GM18907 (cell line): ENCODE data around the gene AARSD1.
A peak's percentile ranks its signal among the peaks of the same experiment; 100 is the strongest.
"Not testable (repeated sequence)": the region's sequence is repeated elsewhere in the genome, so short reads cannot be mapped to it uniquely, and the experiment has no call there.

Source experiments
- ATAC-seq: cut with Tn5 transposase; IDR thresholded peaks from one replicate; pipeline ENCODE4 v1.9.1; 2021; ENCODE audit warnings: mild to moderate bottlenecking, moderate library complexity; ENCODE audit not compliant: unreplicated experiment

AARSD1 gene

DNA sequence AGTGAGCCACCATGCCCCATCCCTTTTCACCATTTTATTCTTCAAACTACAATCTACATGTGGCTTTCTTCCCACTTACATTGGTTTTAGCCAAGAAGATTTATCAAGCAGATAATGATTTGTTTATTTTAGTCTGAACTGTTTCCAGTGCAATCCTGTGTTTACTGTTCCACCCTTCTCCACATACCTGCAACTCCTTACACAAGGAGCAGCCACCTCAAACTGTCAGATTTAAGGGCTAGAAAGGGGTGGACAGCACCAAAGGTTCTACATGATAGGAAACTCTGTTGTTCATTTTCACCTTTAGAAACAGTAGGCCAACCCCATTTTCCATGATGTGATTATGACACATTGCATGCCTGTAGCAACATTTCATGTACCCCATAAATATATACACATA lies 18.0 kb upstream of the AARSD1 start:
- no peak for ATAC-seq

DNA sequence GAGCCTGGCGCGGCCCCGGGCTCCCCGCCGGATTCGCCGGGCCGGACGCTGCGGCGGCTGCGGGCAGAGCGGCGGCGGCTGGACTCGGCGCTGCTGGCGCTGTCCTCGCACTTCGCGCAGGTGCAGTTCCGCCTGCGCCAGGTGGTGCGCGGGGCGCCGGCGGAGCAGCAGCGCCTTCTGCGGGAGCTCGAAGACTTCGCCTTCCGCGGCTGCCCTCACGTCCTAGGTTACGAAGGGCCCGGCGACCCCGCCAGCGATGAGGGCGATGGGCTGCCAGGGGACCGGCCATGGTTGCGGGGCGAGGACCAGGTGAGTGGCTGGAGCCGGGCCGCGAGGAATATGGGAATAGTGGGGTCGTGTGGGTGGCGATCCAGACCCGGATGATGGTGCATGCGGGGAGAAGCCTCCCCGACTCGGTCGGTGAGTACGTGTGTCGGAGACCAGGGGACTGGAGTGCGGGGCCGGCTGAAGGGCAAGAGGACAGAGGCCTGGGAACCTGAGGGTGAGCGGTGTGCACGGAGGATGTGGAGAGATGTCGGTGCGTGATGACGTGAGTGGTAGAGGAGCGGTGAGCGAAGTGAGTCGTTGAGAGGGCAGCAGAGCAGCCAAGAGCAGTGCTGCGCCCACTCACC lies 16.6 kb upstream of the AARSD1 start:
- ATAC-seq = peak; percentile 46

DNA sequence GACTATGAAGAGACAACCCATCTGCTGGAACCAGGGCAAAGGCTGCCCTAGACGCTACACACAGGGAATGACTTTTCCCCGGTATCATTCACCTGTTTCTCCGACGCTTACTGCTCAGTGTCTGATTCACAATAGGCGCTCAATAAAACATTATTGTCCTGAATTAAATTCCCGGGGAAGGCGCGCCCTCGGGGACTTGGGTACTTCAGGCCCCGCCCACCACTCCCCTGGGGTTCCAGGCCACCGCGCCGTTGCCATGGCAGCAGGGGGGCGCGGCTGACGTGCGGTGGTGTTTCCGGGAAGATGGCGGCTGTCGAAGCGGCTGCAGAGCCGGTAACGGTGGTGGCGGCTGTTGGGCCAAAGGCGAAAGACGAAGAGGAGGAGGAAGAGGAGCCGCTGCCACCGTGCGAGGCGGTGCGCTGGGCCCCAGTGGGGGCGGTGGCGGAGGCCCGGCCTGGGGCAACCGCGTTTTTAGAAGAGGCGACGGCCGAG lies 16.1 kb upstream of the AARSD1 start, which contains the start of gene RUNDC1:
Gene RUNDC1, plus strand, starts transcription at position 292 of the 492 bp plus-strand sequence. Its CDS starts 12 bp downstream, at position 304.
- ATAC-seq = peak; percentile 69

DNA sequence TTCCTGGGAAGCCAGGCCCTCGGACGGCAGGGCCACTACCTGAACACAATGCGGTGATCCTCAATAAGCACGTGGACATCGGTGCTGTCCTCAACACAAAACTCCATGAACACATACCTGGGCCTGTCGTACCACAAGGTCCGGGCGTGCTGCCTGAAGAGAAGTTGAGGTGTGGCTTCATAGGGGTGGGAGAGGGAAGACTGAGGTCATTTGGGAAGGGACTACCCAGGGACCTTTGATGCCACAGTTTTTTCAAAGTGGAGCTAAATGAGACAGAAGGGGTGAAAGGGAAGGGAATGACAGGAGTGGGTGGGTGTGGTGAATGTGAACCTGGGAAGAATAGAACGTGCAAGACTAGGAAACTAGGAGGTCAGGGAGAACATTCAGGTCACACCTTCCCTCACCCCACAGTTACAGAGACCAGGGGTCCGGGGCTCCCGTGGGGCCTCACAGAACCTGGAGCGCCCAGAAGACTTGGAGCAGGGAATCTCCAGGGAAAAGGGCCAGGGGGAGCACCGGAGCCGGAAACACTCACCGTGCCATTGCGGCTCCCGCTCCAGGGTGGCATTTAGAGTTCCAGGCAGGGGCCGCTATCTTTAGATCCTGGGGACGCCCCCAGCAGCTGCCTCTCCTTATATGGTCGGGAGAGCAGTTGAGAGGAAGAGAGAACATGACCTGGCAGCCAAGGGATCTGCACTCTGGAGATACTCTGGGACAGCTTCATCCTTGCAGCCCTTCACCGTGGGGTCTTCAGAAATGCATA lies 15.4 kb upstream of the AARSD1 start, which contains the start of gene PTGES3L:
Gene PTGES3L, minus strand, starts transcription at position 570 of the 763 bp plus-strand sequence. Its CDS starts 27 bp downstream, at position 543.
- peak; percentile 34 for ATAC-seq

DNA sequence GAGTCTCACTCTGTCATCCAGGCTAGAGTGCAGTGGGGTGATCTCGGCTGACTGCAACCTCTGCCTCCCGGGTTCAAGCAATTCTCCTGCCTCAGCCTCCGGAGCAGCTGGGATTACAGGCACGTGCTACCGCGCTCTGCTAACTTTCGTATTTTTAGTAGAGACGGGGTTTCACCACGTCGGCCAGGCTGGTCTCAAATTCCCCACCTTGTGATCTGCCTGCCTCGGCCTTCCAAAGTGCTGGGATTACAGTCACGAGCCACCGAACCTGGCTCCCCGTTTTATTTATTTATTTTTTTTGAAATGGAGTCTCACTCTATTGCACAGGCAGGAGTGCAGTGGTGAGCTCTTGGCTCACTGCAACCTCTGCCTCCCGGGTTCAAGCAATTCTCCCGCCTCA lies 11.4 kb upstream of the AARSD1 start:
- ATAC-seq = not testable (repeated sequence)

DNA sequence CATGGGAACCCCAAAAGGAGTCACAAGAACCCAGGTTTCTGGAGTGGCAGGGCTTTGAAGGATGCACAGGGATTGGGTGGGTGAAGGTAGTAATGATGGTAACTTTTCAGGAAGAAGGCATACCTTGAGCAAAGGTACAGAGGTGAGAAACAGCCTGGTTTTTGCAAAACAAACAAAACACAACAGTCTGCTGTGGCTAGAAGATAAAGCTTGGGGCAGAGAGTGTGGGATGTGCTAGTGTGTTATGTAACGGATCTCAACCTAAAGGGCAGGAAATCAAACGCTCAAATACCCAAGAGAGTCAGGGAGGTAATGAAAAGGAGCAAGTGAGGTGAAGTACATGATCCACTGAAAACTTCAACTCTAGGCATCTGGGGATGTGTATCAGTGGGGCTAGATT lies 11.0 kb upstream of the AARSD1 start:
- no peak for ATAC-seq

DNA sequence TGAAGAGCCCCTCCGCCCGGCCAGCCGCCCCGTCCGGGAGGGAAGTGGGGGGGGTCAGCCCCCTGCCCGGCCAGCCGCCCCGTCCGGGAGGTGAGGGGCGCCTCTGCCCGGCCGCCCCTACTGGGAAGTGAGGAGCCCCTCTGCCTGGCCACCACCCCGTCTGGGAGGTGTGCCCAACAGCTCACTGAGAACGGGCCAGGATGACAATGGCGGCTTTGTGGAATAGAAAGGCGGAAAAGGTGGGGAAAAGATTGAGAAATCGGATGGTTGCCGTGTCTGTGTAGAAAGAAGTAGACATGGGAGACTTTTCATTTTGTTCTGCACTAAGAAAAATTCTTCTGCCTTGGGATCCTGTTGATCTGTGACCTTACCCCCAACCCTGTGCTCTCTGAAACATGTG lies 9.1 kb upstream of the AARSD1 start:
- ATAC-seq = not testable (repeated sequence)

DNA sequence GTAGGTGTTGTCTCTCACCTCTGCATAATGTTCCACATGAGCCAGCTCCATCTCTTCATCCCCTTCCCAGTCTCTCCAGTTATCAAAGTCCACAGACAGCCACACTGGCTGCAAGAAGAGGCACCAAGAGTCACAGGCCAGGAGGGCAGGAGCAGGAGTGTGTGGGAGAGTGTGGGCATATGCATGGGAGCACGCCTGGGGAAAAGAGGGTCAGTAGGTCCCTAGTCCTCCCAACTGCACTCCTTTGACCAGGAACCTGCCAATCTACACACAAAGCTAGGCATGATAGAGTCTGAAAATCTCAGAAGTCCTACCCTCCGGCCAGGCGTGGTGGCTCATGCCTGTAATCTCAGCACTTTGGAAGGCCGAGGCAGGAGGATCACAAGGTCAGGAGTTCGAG lies 7.3 kb upstream of the AARSD1 start:
- no peak for ATAC-seq

DNA sequence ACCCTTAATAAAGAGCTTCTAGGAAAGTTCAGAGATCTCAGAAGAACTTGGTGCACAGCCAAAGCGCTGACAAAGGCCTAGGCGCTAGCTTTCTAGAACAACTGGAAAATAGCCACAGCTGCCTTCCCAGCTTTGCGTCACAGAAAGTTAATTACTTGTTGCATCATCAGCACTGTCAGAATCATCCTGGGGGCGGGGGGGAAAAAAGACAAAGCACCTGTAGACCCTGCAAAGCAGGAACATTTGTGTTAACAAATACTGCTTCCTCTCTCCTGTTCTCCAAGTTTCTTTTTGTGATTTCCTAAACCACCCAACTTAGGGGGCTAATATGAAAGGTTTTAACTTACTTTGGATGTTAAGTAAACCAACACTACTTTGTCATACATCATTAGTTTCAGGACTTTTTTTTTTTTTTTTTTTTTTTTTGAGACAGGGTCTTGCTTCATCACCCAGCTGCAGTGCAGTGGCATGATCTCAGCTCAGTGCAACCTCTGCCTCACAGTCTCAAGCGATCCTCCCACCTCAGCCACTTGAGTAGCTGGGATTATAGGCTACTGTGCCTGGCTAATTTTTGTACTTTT lies 4.8 kb upstream of the AARSD1 start:
- no peak for ATAC-seq

DNA sequence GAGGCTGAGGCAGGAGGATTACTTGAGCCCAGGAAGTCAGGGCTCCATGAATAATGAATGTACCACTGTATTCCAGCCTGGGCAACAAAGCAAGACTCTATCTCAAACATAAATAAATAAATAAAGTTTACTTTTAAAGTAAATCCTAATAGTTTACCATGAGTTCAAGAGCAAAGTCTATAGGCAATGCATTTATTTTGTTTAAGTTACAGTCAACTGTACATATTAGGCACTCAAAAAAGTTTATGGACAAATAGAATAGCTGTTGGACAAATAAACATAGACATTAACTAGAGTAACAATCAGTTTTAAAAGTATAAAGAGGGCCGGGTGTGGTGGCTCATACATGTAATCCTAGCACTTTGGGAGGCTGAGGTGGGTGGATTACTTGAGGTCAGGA lies 3.7 kb upstream of the AARSD1 start:
- ATAC-seq = no peak

DNA sequence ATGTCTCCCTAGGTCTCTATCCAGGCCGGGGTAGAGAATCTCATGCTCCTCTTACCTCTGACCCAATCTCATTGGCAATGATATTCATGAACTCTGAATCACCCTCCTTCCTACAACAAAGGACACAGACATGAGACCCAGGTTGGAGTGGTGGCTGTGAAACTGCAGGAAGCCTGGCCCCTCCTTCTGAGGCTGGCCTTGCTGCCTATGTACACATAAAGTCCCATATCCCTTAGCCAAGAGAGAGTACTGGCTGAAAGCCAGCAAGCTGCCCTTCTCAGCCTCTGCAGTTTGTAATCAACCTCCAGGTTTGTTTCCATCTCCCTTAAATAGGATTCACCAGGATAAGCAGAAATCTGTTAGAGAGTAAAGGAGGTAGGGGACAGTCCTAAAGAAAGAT lies 10.6 kb downstream of the AARSD1 start:
- ATAC-seq = no peak

DNA sequence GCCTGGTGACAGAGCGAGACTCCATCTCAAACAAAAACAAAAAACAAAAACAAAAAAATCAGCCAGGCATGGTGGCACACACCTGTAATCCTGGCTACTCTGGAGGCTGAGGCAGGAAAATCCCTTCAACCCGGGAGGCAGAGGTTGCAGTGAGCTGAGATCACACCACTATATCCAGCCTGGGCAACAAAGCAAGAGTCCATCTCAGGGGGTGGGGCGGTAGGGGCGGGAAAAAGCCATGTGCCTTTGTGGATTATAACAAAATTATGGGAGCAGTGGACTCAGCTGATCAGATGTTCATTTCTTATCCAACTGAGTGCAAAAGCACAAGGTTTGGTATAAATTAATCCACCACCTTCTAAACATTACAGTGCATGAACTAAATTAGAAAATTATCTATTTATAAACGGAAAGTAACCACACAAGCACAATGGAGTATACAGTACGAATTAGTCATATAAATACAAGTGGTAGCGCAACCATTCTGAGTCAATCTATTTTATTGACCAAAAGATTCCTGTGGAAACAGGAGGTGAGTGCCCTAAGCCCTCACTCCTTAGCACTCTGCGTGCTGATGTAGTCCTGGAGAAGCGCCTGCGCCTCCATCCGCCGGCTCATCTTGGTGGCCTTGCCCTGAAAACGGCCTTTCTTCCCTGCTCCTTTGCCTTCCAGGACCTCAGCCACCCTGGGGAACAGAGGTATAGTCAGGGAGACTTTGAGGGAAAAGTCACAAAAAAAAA lies 14.0 kb downstream of the AARSD1 start:
- ATAC-seq = no peak

DNA sequence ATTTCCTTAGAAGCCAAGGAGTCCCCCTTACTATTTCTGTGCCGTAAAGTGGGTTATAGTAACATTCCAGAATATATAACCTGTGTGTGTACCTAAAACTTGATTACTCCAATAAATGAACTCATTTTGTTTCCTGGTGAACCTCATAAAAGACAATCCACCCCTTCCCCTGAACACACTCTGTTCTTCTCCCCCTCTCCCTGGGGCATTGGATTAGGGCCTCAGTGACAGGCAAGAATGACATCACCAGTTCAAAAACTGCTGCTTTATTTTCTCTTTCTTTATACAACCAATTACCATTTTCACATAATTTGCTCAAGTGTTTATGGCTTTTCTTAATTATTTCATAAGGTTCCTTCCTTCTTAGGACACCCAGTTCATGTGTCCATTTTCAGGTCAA lies 17.4 kb downstream of the AARSD1 start:
- ATAC-seq = no peak

DNA sequence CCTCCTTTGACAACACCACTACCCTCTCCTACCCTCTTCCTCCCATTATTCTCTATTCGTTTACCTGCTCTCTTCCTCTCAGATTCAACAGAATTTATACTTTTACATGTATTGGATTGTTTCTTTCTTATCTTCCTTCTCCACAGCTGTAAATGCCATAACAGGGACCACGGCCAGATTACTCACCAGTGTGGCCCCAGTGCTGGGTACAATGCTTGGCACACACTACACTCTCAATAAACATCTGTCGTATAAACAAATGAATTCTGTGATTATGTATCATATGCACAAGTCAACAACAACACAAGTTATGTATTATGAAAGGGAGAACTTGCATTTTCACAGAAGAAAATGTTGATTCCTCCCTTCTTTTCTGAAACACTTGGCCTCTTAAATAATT lies 20.0 kb downstream of the AARSD1 start:
- ATAC-seq = no peak

DNA sequence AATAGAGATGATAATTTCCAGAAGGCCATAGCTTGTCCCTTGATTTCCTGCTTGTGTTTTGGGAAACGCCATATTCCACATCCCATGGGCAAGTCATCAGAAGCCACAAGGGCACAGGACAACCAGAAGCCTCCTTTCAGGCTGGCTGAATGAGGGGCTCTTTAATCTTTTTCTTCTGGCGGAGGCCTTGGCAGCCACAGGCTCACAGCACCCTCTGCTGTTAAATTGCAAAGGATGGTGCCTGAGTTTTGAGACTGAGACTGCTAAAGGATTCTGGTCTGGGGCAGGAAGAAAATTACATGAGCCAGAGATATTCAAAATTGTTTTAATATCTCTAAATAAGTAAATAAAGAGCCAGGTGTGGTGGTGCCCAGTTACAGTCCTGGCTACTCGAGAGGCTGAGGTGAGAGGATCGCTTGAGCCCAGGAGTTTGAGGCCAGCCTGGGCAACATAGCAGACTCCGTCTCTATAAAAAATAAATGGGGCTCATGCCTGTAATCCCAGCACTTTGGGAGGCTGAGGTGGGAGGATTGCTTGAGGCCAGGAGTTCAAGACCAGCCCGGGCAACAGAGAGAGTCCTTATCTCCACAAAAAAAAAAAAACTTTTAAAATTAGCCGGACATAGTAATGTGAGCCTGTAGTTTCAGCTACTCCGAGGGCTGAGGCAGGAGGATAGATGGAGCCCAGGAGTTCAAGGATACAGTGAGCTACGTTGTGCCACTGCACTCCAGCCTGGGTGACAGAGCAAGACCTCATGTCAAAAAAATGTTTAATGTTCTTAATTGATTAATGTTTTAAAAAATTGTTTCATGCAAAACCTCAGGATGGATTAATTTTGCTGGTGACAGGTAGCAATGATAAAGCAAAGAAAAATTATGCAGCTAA lies 26.3 kb downstream of the AARSD1 start:
- no peak for ATAC-seq

DNA sequence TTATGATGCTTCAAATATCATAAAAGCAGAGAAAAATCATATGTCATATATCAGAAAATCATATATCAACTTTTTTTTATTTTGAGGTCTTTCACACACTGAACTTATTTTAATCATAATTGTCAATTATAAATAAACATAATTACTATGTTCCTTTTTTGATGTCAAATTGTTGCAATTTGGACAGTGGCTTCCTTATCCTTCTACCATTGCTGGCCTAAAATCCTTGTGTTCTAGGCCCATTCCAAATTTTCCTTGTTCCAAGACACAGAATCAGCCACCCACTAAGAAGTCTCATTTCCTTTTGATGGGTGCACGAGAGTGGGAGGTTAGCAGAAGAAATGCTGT lies 34.8 kb downstream of the AARSD1 start:
- ATAC-seq = no peak

DNA sequence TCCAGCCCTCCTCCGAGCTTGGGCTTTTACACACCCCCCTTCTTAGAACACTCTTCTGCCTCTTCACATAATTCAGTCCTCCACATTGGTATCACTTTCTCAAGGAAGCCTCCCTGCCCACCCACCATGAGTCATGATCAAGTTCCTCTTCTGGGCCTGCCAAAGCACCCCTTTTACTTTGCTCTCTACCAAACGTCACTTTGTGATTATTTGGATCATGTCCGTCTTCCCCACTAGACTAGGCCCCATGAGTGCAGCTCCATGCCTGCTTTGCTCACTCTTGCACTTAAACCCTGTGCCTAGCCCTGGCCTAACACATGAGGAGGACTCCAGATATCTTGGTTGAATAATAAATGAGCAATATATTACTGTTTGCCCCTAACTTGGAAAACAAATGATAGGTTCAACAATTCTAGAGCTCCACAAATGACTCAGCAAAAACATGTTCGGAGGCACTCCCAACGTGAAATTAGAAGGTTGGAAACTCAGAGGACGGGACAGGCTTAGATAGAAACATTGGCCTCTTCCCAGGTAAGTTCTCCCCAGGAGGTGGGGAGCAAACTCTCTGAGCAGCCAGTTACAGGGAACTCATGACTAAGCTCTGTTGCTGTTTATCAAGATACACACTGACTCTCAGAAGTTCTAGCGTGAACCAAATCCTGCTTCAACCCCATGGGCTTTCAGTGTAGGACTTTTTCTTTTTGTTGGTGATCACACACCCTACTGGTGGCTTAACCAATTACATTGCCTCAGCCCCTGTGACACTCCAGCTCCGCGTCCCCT lies 35.3 kb downstream of the AARSD1 start:
- ATAC-seq = peak; percentile 52

DNA sequence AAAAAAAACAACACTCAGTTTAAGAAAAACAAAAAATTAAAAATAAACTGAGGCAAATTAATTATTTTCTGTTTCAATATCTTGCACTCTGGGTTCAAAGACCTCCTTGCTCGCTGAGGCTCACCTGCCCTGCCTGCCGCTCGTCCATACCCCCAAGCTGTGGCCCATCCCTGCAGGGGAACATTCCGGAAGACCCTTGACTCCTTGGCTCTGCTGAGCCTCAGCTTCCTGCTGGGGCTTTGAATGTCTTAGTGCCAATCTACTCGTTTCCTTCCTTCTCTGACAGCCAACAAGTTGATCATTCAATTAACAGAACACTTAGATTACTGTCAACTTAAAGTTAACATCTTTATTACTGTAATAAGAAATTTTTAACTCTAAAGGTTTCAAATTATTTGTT lies 39.4 kb downstream of the AARSD1 start:
- no peak for ATAC-seq

DNA sequence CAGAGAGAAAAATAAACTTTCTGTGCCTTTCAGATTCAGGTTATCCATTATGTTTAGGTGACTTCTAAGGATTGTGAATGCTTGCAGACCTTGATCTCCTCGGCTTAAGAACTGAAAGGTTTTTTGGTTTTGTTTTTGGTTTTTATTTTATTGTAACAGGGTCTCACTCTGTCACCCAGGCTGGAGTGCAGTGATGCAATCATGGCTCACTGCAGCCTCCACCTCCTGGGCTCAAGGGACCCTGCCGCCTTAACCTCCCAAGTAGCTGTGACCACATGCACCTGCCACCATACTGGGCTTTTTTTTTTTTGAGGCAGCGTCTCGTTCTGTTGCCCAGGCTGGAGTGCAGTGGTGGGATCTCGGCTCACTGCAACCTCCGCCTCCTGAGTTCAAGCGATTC lies 40.8 kb downstream of the AARSD1 start:
- not testable (repeated sequence) for ATAC-seq

DNA sequence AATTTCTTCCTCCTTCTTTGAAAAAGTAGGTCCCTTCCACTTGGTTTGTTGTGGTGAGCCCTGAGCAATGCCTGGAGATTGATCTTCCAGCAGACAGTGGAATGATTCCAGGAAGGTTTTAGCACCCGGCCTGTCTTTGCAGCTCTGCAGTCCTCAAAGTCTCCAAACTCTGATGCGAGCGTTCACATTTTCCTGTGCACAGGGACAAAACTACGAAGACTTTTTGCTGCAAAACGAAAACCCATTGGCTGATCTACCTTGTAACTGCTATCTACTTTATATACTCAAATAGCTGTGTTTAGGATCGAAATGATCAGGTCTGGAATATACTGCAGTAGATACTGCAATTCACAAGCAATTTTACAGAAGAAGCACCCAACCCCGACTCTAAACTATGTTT lies 42.0 kb downstream of the AARSD1 start:
- no peak for ATAC-seq
